Ovary (tissue), 3 donors: ENCODE results near the gene ENTPD2.

ENCODE experiments used
- POLR2A ChIP-seq: fragments of 450-650 bp; IDR thresholded peaks from one replicate; pipeline ENCODE4 v1.6.1; 2017; ENCODE audit warnings: antibody characterized with exemption, mild to moderate bottlenecking, moderate library complexity
- TF ChIP-seq, protein P1 (sequence below), 3 donors: fragments of 450-650 bp in 2 of 3; fragments of 200-600 bp in 1 of 3; IDR thresholded peaks; one replicate each; pipeline versions ENCODE4 v1.5.1 to v1.8.0; 2016 to 2022; ENCODE audit warnings: antibody characterized with exemption in 3 of 3, mild to moderate bottlenecking in 1 of 3
- donor health status: DM: no; HTN: no; CAD: no.

DNA sequence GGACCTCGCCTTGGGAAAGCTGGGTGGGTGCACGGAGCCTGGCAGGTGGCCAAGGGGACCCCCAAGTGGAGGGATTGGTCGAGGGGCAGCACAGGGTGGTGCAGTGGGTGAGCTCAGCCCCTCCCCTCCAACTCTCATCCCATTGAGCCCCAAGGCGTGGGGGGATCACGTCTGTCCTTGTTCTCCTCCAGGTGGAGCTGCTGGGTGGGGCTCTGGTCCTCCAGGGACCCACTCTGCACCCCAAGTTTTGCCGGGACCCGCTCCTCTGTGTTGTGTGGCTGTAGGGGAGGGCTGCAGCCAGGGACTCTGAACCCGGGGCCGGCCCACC, 18.4 kb downstream of the ENTPD2 start:
- TF ChIP-seq, protein P1, sequence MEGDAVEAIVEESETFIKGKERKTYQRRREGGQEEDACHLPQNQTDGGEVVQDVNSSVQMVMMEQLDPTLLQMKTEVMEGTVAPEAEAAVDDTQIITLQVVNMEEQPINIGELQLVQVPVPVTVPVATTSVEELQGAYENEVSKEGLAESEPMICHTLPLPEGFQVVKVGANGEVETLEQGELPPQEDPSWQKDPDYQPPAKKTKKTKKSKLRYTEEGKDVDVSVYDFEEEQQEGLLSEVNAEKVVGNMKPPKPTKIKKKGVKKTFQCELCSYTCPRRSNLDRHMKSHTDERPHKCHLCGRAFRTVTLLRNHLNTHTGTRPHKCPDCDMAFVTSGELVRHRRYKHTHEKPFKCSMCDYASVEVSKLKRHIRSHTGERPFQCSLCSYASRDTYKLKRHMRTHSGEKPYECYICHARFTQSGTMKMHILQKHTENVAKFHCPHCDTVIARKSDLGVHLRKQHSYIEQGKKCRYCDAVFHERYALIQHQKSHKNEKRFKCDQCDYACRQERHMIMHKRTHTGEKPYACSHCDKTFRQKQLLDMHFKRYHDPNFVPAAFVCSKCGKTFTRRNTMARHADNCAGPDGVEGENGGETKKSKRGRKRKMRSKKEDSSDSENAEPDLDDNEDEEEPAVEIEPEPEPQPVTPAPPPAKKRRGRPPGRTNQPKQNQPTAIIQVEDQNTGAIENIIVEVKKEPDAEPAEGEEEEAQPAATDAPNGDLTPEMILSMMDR (IDR thresholded peaks at IDR 0.05), result no peak
- TF ChIP-seq POLR2A, result no peak
